HG02678 (cell line): Measurements from ENCODE around the gene RORC.

Source experiments
- ATAC-seq: cut with Tn5 transposase; IDR thresholded peaks from one replicate; pipeline ENCODE4 v1.9.1; 2021; ENCODE audit warnings: mild to moderate bottlenecking, moderate library complexity; ENCODE audit not compliant: unreplicated experiment

RORC gene

DNA sequence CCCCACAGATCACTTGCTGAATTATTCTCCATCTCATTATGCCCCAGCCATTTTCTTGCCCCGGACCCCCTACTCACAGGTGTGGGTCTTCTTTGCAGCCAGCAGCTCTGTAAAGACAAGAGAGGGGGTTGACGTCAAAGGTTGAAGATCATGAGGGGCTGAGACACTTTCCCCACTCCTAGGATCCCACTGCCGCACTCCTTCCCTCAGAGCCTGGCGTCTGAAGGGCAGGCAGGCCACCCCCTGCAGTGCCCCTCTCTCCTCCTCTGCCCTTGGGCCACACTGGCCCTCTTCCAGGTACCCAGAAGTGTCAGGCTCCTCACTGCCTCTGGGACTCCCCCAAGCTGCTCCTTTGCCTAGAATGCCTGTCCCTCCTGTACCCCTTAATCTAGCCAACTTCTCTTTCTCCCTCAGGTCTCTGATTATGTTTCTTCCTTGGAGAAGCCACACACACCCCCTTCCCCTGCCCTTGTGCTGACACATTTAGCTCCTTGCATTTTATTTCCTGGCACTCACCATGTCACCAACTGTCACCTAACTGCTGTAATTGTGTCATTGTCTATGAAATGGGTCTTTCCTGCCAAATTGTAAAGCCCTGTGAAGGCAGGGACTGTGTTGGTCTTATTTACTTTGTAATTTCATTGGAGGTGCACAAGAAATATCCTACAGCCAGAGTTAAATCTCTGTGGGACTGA, 2.1 kb downstream of the RORC start:
- ATAC-seq: no peak

DNA sequence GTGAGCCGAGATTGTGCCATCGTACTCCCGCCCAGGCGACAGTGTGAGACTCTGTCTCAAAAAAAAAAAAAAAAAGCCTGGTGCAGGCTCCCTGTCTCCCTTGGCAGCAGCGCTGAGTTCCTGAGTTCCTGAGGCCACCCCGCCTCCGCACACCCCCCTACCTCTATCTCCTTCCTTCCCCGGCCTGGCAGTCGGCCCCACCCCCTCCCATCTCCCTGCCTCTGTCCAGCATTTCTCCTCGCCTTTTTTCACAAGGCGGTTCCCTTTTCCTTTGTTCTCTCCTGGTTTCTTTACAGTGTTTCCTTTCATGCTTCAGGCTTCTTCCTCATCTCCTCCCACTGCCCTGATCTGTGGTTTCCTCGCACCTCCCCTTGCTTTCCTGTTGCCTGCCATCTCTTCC, 2.7 kb downstream of the RORC start:
- ATAC-seq: no peak

DNA sequence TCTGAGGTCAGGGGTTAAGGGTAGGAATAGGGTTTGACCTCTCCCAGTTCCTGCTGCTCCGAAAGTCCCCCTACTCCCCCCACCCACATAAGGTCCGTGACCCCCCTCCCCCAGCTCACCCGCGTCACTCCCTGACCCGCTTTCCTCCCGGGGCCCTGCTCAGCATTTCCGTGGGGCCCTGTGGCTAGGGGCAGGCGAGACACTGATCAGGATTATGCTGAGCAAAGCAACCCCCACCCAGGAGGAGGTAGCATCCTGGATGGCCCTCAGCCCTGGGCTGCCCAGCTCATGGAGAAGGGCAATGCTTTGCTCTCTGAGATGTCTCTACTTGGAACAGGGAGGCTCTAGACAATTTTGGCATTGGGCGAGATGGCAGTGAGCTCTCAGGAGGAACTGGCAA, 3.7 kb downstream of the RORC start:
- no peak for ATAC-seq

DNA sequence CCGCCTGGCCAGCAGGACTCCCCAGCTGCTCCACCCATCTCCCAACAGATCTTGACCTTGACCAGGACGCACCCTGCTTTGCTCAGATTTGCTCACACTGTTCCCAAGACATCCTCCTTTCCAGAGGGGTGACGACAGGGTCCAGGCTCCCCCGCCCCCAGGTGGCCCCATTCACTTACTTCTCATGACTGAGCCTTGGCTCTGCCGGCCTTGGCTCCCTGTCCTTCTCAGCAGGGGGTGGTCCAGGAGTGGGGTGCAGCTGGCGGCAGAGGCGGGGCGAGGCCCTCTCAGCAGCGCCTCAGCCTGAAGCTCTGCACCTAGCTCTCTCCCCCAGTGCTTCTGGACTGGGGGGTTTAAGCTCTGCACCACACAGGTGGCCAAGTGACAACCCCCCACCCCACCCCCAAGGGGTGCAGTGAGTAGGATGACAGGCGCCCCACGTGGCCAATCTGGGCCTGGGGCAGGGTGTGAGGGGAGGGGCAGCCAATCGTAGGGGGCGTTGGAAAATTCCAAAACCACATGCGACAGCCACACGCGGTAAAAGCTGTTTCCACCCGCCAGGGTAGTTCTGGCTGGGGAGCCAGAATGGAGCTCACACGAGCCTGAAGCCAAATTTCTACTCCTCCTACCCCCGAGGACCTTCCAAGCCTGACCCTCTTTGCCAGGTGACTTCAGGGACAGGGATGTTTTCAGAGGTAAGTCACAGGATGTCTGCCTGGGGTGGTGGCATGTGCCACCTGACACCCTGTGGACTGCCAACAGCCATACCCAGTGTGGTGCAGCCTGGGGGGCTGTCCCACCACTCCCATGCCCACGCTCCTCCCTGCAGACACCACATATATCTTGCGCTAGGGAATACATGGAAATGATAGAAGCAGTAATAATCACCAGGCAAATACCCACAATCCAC, 5.6 kb downstream of the RORC start:
- no peak for ATAC-seq

DNA sequence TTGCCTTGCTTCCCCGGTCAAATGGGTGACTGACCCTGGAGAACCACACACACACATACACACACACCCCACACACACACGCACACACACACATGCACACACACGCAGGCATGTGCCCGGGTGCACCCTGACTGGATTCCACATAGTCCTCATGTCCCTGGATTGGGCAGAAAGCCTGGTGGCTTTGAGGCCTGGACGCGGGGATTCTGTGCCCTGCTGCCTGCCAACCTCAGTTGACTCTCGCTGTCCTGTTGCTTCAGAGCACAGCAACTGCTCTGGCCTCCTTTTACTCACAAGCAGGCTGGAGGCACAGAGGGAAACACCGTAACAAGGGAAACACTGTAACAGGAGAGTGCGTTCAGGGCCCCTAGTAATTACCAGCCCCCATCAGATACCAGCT, 6.4 kb downstream of the RORC start:
- no peak for ATAC-seq

DNA sequence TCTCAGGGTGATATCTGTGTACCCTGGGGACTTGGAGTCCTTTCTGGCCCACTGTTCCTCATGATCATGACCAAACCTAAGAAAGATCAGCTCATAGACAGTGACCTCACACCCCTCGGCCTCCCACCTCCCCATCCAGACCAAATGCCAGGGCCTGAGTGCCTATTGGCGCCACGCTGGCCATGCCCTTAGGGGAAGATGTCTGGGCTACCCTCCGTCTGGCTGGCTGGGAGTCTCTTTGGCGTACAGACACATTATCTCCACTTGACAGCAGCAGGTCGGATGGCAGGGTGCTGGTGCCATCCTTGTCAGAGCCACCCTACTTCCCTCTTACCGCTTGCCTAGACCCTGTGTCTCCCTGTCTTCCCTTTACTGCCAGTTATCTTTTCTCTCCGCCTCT, 8.4 kb downstream of the RORC start:
- ATAC-seq: no peak

DNA sequence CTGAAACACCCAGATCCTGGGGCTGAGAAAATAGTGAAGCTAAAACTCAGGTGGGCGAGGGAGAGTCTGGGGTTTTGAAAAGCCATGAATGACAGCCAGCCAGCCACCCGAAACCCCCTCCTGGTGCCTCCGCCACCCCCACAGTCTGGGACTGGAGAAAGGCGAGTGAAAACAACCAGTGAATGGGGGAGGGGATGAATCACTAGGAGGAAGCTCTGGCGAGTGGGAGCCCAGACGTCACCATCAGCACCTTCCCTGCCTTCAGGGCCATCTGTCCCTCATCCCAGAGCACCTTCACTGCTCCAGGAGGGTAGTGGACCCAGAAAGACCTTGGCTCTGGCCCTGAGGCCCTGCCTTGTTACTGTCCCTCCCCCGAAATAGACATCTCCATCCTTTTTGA, 9.2 kb downstream of the RORC start:
- ATAC-seq: no peak

DNA sequence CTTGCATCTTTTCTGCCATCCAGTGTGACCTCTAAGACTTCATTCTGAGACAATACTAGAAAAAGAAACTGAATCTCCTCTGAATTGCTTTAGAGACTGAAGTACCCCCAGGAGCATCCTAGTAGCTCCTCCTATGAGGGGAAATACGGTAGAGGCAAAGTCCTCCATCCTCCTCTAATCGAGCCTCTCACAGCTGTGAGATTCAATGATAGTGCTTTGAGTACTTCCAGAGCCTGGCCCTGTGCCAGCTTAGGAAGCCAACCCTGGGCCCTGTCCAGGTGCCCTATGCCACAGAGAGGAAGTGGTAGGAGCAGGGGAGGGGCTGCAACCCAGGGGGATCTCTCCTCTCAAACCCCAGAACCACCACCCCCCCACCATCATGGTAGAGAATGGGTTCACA, 10.7 kb downstream of the RORC start:
- no peak for ATAC-seq

DNA sequence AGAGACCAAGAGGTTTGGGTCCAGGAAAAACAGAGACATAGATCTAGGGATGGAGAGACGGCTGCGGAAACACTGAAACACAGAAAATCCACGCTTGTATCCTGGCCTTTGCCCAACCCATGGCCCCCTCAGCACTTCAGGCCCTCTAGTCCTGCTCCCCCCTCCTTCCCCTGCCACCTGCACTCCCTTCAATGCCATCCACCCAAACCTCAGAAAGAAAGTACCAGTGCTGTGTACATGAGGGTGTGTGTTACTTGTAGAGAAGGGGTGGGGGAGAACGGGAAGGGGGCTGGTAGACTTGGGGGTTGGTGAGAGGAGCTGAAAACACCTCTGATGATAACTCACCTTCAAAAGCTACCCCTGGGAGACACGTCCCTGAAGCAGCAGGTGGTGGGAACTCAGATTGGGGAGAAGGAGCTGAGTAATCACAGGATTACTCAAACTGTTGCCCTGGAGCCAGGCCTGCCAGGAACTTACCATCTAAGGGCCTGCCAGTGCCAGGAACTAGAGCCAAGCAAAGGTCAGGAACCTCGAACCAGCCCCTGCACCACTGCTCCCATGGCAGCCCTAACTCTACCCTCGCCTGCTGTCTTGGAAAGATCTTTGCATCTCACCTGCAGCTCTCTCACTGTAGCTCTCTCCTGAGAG, 11.5 kb downstream of the RORC start:
- no peak for ATAC-seq

DNA sequence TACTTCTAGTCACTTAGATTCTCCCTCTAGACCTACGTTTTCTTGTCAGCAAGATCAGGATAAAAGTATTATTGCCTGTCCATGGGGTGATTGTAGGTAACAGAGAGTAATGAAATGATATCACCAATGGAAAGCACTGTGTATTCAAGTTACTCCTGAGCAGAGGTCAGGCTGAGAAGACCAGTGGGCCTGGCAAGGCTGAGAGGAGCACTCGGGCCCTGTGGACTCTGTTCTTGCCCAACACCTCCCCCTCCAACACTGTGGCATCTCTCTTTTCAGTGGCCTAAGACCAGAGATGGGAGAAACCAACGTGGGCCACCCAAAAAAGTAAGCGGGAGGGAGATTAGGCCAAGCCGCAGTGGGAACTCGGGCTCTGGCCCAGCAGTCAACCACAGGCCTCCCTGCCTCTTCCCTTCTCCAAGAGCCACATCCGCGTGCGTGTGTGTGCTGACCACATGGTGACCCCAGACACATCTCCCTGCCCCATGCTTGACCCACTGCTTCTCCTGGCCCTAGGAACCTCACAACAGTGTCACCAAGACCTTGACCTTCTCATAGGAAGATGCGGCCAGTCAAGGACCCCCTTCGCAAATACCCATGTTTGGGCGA, 12.3 kb downstream of the RORC start:
- ATAC-seq: no peak

DNA sequence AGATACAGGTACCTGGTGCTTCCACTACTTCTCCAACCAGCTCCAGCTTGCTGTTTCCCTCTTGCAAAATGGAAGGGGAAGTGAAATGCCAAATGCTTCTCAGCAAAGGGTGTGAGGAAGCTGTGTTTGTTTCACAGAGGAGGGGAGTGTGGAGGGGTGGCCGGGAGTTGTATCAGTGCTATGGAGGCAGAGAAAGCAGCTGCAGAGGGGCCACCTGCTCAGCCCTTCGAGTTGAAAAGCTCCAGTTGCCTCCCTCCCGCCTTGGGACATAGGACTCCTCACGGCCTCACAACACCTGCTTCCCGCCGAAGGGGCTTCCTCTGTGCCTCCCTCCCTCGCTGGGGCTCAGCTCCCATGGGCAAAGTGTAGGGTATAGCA, 14.3 kb downstream of the RORC start:
- no peak for ATAC-seq

DNA sequence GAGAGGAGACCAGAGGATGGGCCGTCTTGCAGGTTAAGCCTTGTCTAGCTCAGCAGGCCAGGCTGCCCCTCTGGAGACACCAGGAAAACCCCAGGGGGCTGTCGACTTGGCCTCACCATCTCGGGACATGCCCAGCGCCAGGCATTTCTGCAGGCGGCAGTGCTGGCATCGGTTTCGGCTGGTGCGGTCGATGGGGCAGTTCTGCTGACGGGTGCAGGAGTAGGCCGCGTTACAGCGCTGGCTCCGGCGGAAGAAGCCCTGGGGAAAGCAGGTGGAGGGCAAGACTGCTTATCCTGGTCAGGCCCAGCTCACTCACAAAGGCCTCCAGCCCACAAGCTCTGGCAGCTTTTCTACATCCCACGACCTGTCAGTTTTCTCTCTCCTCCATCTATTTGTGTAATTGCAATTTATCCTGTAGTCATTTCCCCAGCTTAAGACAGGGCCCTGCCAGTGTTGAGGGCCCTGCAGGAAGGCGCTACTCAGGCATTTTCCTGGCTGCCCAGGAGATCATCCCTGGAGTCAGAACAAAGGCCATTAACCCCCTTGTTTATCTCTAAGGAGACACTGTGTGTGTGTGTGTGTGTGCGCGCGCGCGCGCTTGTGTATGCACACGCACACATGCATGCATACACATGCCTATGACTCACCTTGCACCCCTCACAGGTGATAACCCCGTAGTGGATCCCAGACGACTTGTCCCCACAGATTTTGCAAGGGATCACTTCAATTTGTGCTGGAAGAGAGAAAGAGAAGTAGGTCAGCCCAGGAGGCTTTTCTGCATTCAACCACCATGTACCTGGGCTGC, 14.9 kb downstream of the RORC start:
- ATAC-seq: no peak

DNA sequence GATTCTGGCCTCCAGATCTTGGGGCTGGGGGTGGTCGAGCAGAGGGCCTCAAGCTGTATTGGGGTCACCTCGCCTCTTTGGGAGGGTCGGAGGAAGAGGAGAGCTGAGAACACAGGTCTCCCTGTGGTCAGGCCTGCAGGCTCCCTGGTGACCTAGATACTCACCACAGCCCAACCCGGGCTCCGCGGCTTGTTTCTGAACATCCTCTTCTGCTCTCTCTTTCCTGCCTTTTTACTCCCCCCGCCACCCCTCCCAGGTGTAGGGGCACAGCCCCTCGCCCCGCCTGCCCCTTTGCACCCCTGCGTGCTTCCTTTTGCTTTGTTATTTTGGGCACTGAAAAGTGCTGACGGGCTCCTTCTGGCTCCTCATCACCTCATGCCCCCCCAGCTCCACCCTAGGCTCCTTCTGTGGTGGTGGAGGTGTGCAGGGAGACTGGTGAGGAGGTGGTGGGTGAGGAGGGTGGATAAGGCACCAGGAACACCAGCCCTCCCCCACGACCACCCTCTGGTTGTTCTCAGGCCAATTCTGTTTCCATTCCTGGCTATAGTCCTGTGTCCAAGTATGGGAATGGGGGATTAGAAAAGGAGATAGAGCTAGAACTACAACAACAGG, 15.8 kb downstream of the RORC start:
- ATAC-seq: no peak

DNA sequence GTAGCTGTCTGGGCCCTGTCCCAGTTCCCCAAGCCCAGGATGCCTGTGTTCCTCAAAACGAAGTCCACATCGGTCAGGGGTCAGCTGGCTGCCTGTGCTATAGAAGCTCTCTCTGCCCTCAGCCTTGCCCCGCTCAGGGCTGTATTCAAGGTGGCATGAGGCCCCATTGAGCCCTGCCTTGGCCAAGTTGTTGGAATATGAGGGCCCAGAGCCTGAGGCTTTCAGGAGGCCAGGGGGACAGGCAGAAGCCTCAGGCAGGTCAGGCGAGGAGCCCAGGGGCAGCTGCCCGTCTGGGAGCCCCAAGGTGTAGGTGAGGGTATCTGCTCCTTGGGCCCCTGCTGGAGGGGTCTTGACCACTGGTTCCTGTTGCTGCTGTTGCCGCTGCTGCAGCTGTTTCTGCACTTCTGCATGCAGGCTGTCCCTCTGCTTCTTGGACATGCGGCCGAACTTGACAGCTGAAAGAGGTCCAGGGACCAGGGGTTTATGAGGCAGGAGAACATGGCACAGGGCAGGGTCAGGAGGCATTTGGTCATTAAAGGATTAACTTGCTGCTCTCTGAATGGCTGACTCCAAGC, 16.5 kb downstream of the RORC start:
- no peak for ATAC-seq

DNA sequence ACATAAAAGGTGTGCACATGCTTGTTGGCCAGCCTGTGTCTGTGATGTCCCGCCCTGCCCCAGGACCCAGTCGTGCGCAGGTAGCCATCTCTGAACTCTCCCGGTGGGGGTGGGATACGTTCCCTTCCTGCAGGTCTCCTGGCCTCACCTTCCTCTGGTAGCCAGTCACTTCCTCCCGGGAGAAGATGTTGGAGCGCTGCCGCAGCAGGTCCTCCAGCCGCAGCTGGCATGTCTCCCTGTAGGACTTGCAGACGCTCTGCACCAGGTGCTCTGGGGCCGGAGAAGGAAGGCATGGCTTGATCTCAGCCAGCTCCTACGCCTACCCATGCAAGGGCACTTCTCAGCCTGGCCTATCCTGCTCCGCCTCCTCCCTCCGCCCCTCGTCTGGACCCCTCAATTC, 17.2 kb downstream of the RORC start:
- ATAC-seq: no peak

DNA sequence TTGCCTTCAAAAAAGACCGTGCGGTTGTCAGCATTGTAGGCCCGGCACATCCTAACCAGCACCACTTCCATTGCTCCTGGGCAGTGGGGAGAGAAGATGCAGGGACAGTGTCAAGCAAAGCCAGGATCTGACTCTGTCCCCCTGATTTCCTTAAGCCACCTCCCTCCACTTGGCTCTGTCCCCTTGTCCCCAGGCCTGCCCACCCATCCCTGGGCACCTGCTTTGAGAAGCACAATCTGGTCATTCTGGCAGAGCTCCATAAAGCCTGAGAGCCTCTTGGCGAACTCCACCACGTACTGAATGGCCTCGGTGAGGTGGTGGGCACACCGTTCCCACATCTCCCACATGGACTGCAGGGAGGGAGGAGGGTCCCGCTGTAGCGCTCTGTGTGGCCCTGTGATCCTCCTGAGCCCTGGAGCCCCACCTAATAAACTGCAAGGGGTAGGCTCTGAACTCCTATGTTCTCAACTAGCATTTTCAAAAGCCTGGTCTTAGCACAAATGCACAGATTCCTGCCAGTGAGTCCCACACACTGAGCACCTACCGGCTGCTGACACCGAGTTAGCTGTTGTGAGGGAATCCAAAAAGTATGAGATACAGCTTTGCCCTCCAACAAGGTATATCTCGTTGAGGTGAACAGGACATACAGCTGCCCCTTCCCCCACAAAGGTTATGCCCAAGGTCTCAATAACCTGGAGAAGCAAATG, 18.2 kb downstream of the RORC start:
- no peak for ATAC-seq

DNA sequence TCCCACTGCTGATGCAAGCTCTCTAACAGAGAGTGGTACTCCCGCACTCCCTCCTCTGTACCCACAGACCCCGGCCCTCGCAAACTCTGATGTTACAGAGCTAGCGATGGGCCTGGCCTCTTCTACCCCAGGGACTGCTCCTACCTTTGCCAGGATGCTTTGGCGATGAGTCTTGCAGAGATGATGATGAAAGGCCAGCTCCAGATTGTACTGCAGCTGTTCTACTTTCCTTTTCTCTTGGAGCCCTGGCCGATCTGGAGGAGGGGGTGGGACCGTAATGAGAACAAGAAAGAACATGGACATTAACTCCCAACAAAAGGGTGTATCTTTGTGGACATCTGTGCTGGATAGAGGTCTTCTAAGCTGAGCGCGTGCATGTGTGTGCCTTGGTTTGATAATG, 20.4 kb downstream of the RORC start:
- no peak for ATAC-seq

DNA sequence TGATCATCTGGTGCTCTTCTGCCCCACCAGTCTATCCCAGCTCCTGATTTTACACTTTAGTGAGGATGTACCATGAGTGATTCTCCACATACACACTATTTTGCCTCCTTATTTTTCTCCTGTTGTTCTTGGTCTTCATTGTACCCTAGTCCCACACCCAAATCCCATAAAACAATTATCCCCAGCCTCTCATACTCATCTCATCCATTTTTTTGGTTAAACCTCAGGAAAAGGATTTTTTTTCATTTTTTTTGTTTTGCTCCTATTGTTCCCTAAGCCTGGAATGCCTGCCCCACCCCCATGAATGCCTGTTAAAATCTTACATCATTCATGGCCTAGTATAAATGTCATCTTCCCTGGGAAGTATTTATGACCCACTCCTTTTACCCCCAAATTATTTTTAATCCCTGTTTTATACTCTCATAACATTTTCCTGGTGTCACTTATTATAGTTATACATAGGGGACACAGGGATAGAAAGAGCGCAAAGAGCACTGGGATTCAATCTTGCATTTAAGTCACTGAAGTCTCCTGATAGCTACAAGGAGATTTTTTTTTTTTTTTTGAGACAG, 21.5 kb downstream of the RORC start:
- ATAC-seq: no peak
